ENCODE data around the gene CD300C.

GRCh38 chr17:74525465-74525725, 20.5 kb downstream of the CD300C start:
- TF ChIP-seq POLR2AphosphoS5 (IDR thresholded peaks at IDR 0.05; ENCODE audit: low read depth, low read length) (no peak), SIN3A (IDR thresholded peaks at IDR 0.05; ENCODE audit: borderline replicate concordance, insufficient read depth, low read depth, low read length) (no peak), TCF7L2 (IDR thresholded peaks at IDR 0.05; ENCODE audit: low read depth, low read length) (no peak)
- TF ChIP-seq, protein P1, sequence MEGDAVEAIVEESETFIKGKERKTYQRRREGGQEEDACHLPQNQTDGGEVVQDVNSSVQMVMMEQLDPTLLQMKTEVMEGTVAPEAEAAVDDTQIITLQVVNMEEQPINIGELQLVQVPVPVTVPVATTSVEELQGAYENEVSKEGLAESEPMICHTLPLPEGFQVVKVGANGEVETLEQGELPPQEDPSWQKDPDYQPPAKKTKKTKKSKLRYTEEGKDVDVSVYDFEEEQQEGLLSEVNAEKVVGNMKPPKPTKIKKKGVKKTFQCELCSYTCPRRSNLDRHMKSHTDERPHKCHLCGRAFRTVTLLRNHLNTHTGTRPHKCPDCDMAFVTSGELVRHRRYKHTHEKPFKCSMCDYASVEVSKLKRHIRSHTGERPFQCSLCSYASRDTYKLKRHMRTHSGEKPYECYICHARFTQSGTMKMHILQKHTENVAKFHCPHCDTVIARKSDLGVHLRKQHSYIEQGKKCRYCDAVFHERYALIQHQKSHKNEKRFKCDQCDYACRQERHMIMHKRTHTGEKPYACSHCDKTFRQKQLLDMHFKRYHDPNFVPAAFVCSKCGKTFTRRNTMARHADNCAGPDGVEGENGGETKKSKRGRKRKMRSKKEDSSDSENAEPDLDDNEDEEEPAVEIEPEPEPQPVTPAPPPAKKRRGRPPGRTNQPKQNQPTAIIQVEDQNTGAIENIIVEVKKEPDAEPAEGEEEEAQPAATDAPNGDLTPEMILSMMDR (IDR thresholded peaks at IDR 0.05), result no peak
- TF ChIP-seq, protein P2, sequence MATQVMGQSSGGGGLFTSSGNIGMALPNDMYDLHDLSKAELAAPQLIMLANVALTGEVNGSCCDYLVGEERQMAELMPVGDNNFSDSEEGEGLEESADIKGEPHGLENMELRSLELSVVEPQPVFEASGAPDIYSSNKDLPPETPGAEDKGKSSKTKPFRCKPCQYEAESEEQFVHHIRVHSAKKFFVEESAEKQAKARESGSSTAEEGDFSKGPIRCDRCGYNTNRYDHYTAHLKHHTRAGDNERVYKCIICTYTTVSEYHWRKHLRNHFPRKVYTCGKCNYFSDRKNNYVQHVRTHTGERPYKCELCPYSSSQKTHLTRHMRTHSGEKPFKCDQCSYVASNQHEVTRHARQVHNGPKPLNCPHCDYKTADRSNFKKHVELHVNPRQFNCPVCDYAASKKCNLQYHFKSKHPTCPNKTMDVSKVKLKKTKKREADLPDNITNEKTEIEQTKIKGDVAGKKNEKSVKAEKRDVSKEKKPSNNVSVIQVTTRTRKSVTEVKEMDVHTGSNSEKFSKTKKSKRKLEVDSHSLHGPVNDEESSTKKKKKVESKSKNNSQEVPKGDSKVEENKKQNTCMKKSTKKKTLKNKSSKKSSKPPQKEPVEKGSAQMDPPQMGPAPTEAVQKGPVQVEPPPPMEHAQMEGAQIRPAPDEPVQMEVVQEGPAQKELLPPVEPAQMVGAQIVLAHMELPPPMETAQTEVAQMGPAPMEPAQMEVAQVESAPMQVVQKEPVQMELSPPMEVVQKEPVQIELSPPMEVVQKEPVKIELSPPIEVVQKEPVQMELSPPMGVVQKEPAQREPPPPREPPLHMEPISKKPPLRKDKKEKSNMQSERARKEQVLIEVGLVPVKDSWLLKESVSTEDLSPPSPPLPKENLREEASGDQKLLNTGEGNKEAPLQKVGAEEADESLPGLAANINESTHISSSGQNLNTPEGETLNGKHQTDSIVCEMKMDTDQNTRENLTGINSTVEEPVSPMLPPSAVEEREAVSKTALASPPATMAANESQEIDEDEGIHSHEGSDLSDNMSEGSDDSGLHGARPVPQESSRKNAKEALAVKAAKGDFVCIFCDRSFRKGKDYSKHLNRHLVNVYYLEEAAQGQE (IDR thresholded peaks at IDR 0.05; ENCODE audit: insufficient read depth in 1 of 2, low read depth in 2 of 2, low read length in 1 of 2), result no peak
